Measurements from ENCODE around the gene OGFR.

OGFR gene

GRCh38 chr20:62769346-62770071 is 35.1 kb upstream of the OGFR start:
- DNase-seq: no peak

- no peak for DNase-seq
Observed at GRCh38 chr20:62770111-62770910, 34.3 kb upstream of the OGFR start.

GRCh38 chr20:62770916-62771315 is 33.7 kb upstream of the OGFR start:
- no peak for DNase-seq

- DNase-seq: no peak
Observed at GRCh38 chr20:62771396-62772102, 33.1 kb upstream of the OGFR start.

GRCh38 chr20:62772103-62772611 is 32.5 kb upstream of the OGFR start:
- no peak for DNase-seq

- no peak for DNase-seq
Observed at GRCh38 chr20:62772619-62772989, 32.0 kb upstream of the OGFR start.

GRCh38 chr20:62772990-62773844 is 31.4 kb upstream of the OGFR start:
- no peak for DNase-seq

- DNase-seq: no peak
Observed at GRCh38 chr20:62773845-62774714, 30.6 kb upstream of the OGFR start.

- DNase-seq: no peak
Observed at GRCh38 chr20:62774762-62775161, 29.9 kb upstream of the OGFR start.

GRCh38 chr20:62775206-62775605 is 29.4 kb upstream of the OGFR start:
- no peak for DNase-seq

- DNase-seq: no peak
Observed at GRCh38 chr20:62776035-62776691, 28.5 kb upstream of the OGFR start.

GRCh38 chr20:62776692-62777527 is 27.7 kb upstream of the OGFR start:
- no peak for DNase-seq

- DNase-seq: no peak
Observed at GRCh38 chr20:62777528-62777830, 27.2 kb upstream of the OGFR start.

GRCh38 chr20:62778058-62778457 is 26.6 kb upstream of the OGFR start:
- DNase-seq: no peak

- no peak for DNase-seq
Observed at GRCh38 chr20:62778601-62779416, 25.8 kb upstream of the OGFR start.

GRCh38 chr20:62779417-62779685 is 25.3 kb upstream of the OGFR start:
- DNase-seq: no peak

GRCh38 chr20:62780204-62780603 is 24.4 kb upstream of the OGFR start:
- no peak for DNase-seq

- no peak for DNase-seq
Observed at GRCh38 chr20:62780696-62781095, 23.9 kb upstream of the OGFR start.

GRCh38 chr20:62782149-62782892 is 22.3 kb upstream of the OGFR start:
- no peak for DNase-seq
